Karpas-422 (cell line): ENCODE results near the gene DMAC2. TPM values are rescaled to one million over a fixed set of nuclear protein-coding genes. Genes with fewer than 3 reads are reported as not detected.
"Not testable (repeated sequence)": the region's sequence is repeated elsewhere in the genome, so short reads cannot be mapped to it uniquely, and the experiment has no call there.

Source experiments
- DNase-seq: peaks from one replicate; pipeline ENCODE4 v3.0.0-alpha.2; 2015
- H2AFZ ChIP-seq: fragments of 200-600 bp; sonication (generic); 2 replicates; pipeline ENCODE4 v1.6.1; 2014; ENCODE audit warnings: antibody characterized with exemption, low read length, mixed read lengths
- H3K27ac ChIP-seq: fragments of 200-600 bp; sonication (generic); 2 replicates; pipeline ENCODE4 v1.5.1; 2014; ENCODE audit warnings: mild to moderate bottlenecking, low read length, moderate library complexity
- H3K27me3 ChIP-seq: fragments of 200-600 bp; sonication (generic); 2 replicates; pipeline ENCODE4 v1.6.1; 2014; ENCODE audit warnings: low read length, mixed read lengths
- H3K36me3 ChIP-seq: fragments of 200-600 bp; sonication (generic); 2 replicates; pipeline ENCODE4 v1.6.1; 2014; ENCODE audit warnings: low read length, mixed read lengths; ENCODE audit not compliant: insufficient read depth
- H3K4me1 ChIP-seq: fragments of 200-600 bp; sonication (generic); 2 replicates; pipeline ENCODE4 v1.6.1; 2014; ENCODE audit warnings: mild to moderate bottlenecking, low read length, mixed read lengths
- H3K4me2 ChIP-seq: fragments of 200-600 bp; sonication (generic); 2 replicates; pipeline ENCODE4 v1.6.1; 2014; ENCODE audit warnings: low read length, low read depth, mild to moderate bottlenecking; ENCODE audit not compliant: poor library complexity, severe bottlenecking
- H3K4me3 ChIP-seq: fragments of 200-600 bp; sonication (generic); 2 replicates; pipeline ENCODE4 v1.5.1; 2014; ENCODE audit warnings: mild to moderate bottlenecking, antibody characterized with exemption, low read length, mixed read lengths
- H3K79me2 ChIP-seq: fragments of 200-600 bp; sonication (generic); 2 replicates; pipeline ENCODE4 v1.6.1; 2014; ENCODE audit warnings: mild to moderate bottlenecking, low read length, mixed read lengths
- H3K9ac ChIP-seq: fragments of 200-600 bp; sonication (generic); 2 replicates; pipeline ENCODE4 v1.6.0; 2014; ENCODE audit warnings: low read length
- H3K9me2 ChIP-seq: fragments of 200-600 bp; sonication (generic), shearing (Covaris generic); replicated peaks from 2 replicates; pipeline ENCODE4 v1.6.0; 2014; ENCODE audit warnings: mild to moderate bottlenecking, low read length, moderate library complexity; ENCODE audit not compliant: insufficient read depth
- H3K9me3 ChIP-seq: fragments of 300-700, 200-600 bp; sonication (generic); 2 replicates; pipeline ENCODE4 v1.6.1; 2014; ENCODE audit warnings: low read length, mixed read lengths
- H4K20me1 ChIP-seq: fragments of 200-600 bp; sonication (generic); 2 replicates; pipeline ENCODE4 v1.6.1; 2014; ENCODE audit warnings: mild to moderate bottlenecking, antibody characterized with exemption, low read length, low read depth; ENCODE audit not compliant: insufficient read depth
- total RNA-seq: library from RNA; depleted of rRNA; stranded (reverse); fragments of >200 nt; shearing (Covaris generic); gene quantifications from 2 replicates; pipeline ENCODE4 v1.2.3, GENCODE V29; 2014; ENCODE audit warnings: low replicate concordance

Gene DMAC2
- total RNA-seq, 1 experiment from 2014 or later, result 30.3 TPM

GRCh38 chr19:41411968-41412265, 27.8 kb downstream of the DMAC2 start:
- H3K9me3 ChIP-seq, result no peaks in the 10 kb centered on the region
- H3K4me1 ChIP-seq, result peaks cover 18% of the 10 kb centered on the region
- no peaks in the 10 kb centered on the region for H4K20me1 ChIP-seq
- DNase-seq, result no peak
- no peaks in the 10 kb centered on the region for H3K27me3 ChIP-seq
- H3K9ac ChIP-seq, result no peak overlapping the region
- no peaks in the 10 kb centered on the region for H3K9me2 ChIP-seq
- no peak overlapping the region for H3K4me2 ChIP-seq
- H3K27ac ChIP-seq, result no peak overlapping the region
- H3K79me2 ChIP-seq, result no peaks in the 10 kb centered on the region; the same call in 1 of the 2 replicates
- H3K4me3 ChIP-seq, result no peak overlapping the region
- no peak overlapping the region for H2AFZ ChIP-seq
- no peaks in the 10 kb centered on the region for H3K36me3 ChIP-seq

DNA sequence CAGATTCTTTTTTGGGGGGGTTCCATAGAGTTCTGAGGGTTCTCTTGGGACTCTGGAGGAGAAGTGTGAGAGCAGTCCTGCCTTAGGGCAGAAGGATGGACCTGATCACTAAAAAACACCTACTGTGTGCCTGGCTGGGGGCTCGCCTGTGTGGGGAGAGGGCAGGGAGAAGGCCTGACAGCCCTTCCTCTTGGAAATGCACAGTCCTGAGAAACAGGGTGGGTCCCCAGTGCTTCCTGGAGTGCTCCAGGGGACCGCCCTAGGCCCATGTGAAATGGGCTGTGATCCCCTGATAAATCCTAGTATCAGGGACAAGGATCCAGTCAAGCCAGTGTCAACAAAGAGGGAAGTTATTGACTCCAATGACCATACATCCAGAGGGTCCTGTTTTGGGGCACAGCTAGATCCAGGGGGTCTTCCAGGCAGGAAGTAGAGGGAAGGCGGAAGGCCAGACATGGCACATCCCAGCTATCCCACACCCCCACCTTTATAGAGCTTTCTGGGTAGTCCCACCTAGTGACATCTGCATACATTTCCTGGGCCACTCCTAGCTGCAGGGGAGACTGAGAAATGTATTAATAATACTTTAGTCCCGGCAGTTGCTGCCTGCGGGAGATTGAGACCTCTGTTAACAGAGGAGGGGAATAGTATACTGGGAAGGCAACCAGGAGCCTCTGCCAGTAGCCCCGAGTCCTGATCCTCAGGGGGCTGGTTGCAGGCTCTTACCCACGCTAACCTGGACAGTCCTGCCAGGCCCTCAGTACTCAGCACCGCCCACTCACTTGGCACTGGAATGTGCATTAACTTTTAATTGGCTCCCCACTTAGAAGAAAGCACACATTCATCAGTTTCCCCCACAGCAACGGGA, 28.4 kb downstream of the DMAC2 start:
- peaks cover 20% of the 10 kb centered on the region for H3K4me1 ChIP-seq
- no peak for DNase-seq
- no peak overlapping the region for H2AFZ ChIP-seq
- H3K4me2 ChIP-seq, result no peak overlapping the region
- no peak overlapping the region for H3K9ac ChIP-seq
- no peaks in the 10 kb centered on the region for H3K9me3 ChIP-seq
- H3K36me3 ChIP-seq, result no peaks in the 10 kb centered on the region
- no peak overlapping the region for H3K4me3 ChIP-seq
- H3K79me2 ChIP-seq, result no peaks in the 10 kb centered on the region; the same call in 1 of the 2 replicates
- no peaks in the 10 kb centered on the region for H4K20me1 ChIP-seq
- no peaks in the 10 kb centered on the region for H3K27me3 ChIP-seq
- H3K27ac ChIP-seq, result no peak overlapping the region
- no peaks in the 10 kb centered on the region for H3K9me2 ChIP-seq

DNA sequence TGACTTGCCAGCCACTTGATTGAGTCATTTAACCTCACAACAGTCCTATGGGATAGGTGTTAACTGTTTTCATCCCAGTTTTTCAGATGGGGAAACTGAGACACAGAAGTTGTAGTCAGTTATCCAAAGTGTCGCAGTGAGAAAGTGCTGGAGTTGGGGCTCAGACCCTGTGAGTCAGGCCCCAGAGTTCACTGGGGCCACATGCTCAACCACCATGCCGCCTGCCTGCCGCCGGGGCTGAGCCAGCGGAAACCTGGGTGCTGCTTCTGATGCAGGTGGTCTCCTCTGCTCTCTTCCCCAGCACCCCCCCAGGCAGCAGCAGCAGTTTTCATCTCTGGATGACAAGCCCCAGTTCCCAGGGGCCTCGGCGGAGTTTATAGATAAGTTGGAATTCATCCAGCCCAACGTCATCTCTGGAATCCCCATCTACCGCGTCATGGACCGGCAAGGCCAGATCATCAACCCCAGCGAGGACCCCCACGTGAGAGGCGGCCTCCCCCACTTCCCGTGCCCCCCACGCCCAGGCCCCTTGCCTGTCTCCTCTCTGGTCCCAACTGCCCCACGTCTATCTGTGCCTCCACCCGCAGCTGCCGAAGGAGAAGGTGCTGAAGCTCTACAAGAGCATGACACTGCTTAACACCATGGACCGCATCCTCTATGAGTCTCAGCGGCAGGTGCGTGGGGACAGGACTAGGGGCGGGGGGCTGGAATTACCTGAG, 29.2 kb downstream of the DMAC2 start:
- Histone ChIP-seq H3K4me1 (peaks cover 20% of the 10 kb centered on the region), H3K4me3 (no peak overlapping the region), H3K79me2 (no peaks in the 10 kb centered on the region; the same call in 1 of the 2 replicates), H4K20me1 (no peaks in the 10 kb centered on the region), H3K9me3 (no peaks in the 10 kb centered on the region), H2AFZ (no peak overlapping the region), H3K36me3 (no peaks in the 10 kb centered on the region), H3K9ac (no peak overlapping the region), H3K27ac (no peak overlapping the region), H3K27me3 (no peaks in the 10 kb centered on the region), H3K9me2 (no peaks in the 10 kb centered on the region), H3K4me2 (no peak overlapping the region)
- no peak for DNase-seq

DNA sequence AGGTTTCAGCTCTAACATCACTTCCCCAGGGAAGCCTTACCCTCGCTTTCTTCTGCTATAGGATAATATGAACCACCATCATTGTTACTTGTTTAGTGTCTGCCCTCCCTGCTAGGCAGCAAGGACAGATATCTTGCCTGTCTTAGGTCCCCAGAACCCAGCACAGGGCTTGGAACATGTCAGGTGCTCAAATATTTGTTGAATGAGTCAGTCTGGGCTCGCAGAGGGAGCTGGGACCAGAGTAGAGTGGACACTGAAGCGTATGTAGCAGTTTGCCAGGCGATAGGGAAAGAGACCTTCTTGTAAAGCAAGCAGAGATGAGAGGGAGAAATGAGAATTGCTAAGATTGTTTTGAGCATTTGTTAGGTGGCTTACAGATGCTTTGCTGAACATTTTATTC, 30.4 kb downstream of the DMAC2 start:
- H3K4me2 ChIP-seq, result no peak overlapping the region
- H3K9ac ChIP-seq, result no peak overlapping the region
- no peak overlapping the region for H2AFZ ChIP-seq
- H3K9me2 ChIP-seq, result no peaks in the 10 kb centered on the region
- no peaks in the 10 kb centered on the region; the same call in 1 of the 2 replicates for H3K79me2 ChIP-seq
- no peaks in the 10 kb centered on the region for H3K27me3 ChIP-seq
- H3K4me1 ChIP-seq, result peaks cover 20% of the 10 kb centered on the region
- no peaks in the 10 kb centered on the region for H3K36me3 ChIP-seq
- no peaks in the 10 kb centered on the region for H3K9me3 ChIP-seq
- no peak overlapping the region for H3K27ac ChIP-seq
- H3K4me3 ChIP-seq, result no peak overlapping the region
- no peak for DNase-seq
- no peaks in the 10 kb centered on the region for H4K20me1 ChIP-seq

DNA sequence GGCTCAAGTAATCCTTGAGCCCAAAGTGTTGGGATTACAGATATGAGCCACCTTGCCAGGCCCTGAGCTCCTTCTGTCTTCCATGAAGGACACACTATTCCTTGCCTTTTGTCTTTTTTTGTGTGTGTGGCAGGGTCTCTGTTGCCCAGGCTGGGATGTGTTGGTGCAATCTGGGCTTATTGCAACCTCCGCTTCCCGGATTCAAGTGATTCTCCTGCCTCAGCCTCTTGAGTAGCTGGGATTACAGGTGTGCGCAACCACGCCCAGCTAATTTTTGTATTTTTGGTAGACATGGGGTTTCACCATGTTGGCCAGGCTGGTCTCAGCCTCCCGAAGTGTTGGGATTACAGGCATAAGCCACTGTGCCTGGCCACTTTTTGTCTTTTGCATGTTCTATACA, 30.9 kb downstream of the DMAC2 start:
- not testable (repeated sequence) for H3K9ac ChIP-seq, H3K4me3 ChIP-seq, H3K9me3 ChIP-seq, H3K27ac ChIP-seq, H3K79me2 ChIP-seq, H3K9me2 ChIP-seq, H3K27me3 ChIP-seq, H3K4me2 ChIP-seq, H3K36me3 ChIP-seq, DNase-seq, H2AFZ ChIP-seq, H4K20me1 ChIP-seq
- H3K4me1 ChIP-seq, result peaks cover 20% of the 10 kb centered on the region

- peak overlapping the region; percentile 11 for H3K4me2 ChIP-seq
- no peak overlapping the region for H3K9ac ChIP-seq
- H3K27me3 ChIP-seq, result no peaks in the 10 kb centered on the region
- H3K27ac ChIP-seq, result peak overlapping the region; percentile 53; the same call in 1 of the 2 replicates
- H3K4me1 ChIP-seq, result peaks cover 20% of the 10 kb centered on the region
- peak; percentile 76 for DNase-seq
- H4K20me1 ChIP-seq, result no peaks in the 10 kb centered on the region
- no peak overlapping the region for H2AFZ ChIP-seq
- peaks cover 2% of the 10 kb centered on the region; the same call in 1 of the 2 replicates for H3K79me2 ChIP-seq
- no peaks in the 10 kb centered on the region for H3K36me3 ChIP-seq
- H3K9me2 ChIP-seq, result no peaks in the 10 kb centered on the region
- no peaks in the 10 kb centered on the region for H3K9me3 ChIP-seq
- no peak overlapping the region for H3K4me3 ChIP-seq
Measured at GRCh38 chr19:41408256-41408655, 31.5 kb downstream of the DMAC2 start.

DNA sequence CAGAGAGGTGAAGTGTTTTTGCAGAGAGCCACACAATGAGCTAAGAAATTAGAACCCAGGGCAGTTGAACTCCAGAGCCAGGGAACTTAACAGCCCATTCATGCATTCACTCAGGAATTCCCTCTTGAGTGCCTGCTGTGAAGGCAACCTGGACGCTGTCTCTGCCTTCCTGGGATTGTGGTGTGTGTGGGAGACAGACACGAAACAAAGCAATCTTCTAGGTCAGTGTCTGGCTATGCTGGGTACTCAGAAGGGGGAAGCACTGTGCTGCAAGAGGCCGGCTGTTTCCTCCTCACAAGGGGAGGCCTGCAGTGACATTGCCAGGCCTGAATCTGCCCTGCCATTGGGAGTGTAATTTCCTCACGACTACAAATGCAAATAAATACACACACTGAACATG, 32.4 kb downstream of the DMAC2 start:
- no peaks in the 10 kb centered on the region for H3K36me3 ChIP-seq
- H3K27ac ChIP-seq, result peak overlapping the region; percentile 53
- H2AFZ ChIP-seq, result no peak overlapping the region
- peak overlapping the region; percentile 48 for H3K9ac ChIP-seq
- no peaks in the 10 kb centered on the region for H3K9me3 ChIP-seq
- peak overlapping the region; percentile 47 for H3K4me2 ChIP-seq
- H3K79me2 ChIP-seq, result peaks cover 8% of the 10 kb centered on the region; the same call in 1 of the 2 replicates
- H4K20me1 ChIP-seq, result no peaks in the 10 kb centered on the region
- no peak overlapping the region for H3K4me3 ChIP-seq
- no peaks in the 10 kb centered on the region for H3K27me3 ChIP-seq
- peaks cover 20% of the 10 kb centered on the region for H3K4me1 ChIP-seq
- H3K9me2 ChIP-seq, result no peaks in the 10 kb centered on the region
- DNase-seq, result peak; percentile 67

GRCh38 chr19:41405776-41406175, 33.9 kb downstream of the DMAC2 start:
- no peak overlapping the region for H3K4me3 ChIP-seq
- no peaks in the 10 kb centered on the region for H3K36me3 ChIP-seq
- H3K9ac ChIP-seq, result no peak overlapping the region
- no peaks in the 10 kb centered on the region for H3K9me2 ChIP-seq
- no peak overlapping the region for H2AFZ ChIP-seq
- DNase-seq, result no peak
- no peak overlapping the region for H3K4me2 ChIP-seq
- no peaks in the 10 kb centered on the region for H3K9me3 ChIP-seq
- H3K27ac ChIP-seq, result no peak overlapping the region
- peaks cover 20% of the 10 kb centered on the region for H3K4me1 ChIP-seq
- H3K27me3 ChIP-seq, result no peaks in the 10 kb centered on the region
- H4K20me1 ChIP-seq, result no peaks in the 10 kb centered on the region
- peaks cover 21% of the 10 kb centered on the region; the same call in 1 of the 2 replicates for H3K79me2 ChIP-seq
